T-helper 1 cell treated with Interleukin-12 subunit alpha and Interleukin-12 subunit beta and Interleukin-4 antibody, amounts not matched to agents 30 ng/mL and 1 ng/mL, for 36 hours (primary cell): ENCODE data around the gene PRLHR. TPM values are rescaled to one million over a fixed set of nuclear protein-coding genes. Genes with fewer than 3 reads are reported as not detected.
"Not testable (repeated sequence)": the region's sequence is repeated elsewhere in the genome, so short reads cannot be mapped to it uniquely, and the experiment has no call there.

ENCODE experiments used
- intact Hi-C: fragments of 100-400 bp; cut with micrococcal nuclease; formaldehyde crosslinking; loops from one replicate; pipeline ENCODE4 v1.15.1; 2024
- total RNA-seq: library from RNA; stranded (reverse); gene quantifications from 2 replicates; pipeline ENCODE4 v1.2.3, GENCODE V29; 2022

The PRLHR gene
- not detected in 2 replicates for total RNA-seq

- intact Hi-C loops, result loop anchor here (10.0 kb wide), 1 partner anchor 1061 kb away; no protein-coding TSS in a partner anchor
Measured at GRCh38 chr10:118595598-118596425, at the start of gene PRLHR. Gene PRLHR, minus strand, starts transcription at chr10:118595648. Its CDS starts 404 bp downstream, at chr10:118595244.

GRCh38 chr10:118642228-118642627 lies 46.8 kb upstream of the PRLHR start:
- intact Hi-C loops, result no loop called here

- intact Hi-C loops, result no loop called here
Measured at GRCh38 chr10:118638680-118639079, 43.2 kb upstream of the PRLHR start.

GRCh38 chr10:118635674-118636402 lies 40.4 kb upstream of the PRLHR start:
- intact Hi-C loops, result no loop called here

GRCh38 chr10:118633786-118634185 lies 38.3 kb upstream of the PRLHR start:
- intact Hi-C loops, result no loop called here

GRCh38 chr10:118629211-118629610 lies 33.8 kb upstream of the PRLHR start:
- intact Hi-C loops, result no loop called here

GRCh38 chr10:118628397-118628796 lies 32.9 kb upstream of the PRLHR start:
- intact Hi-C loops, result no loop called here

GRCh38 chr10:118626953-118627352 lies 31.5 kb upstream of the PRLHR start:
- intact Hi-C loops, result no loop called here

- intact Hi-C loops, result no loop called here
Measured at GRCh38 chr10:118625504-118625903, 30.1 kb upstream of the PRLHR start.

- intact Hi-C loops, result no loop called here
Measured at GRCh38 chr10:118624747-118625146, 29.3 kb upstream of the PRLHR start.

GRCh38 chr10:118621304-118621942 lies 26.0 kb upstream of the PRLHR start:
- intact Hi-C loops, result no loop called here

GRCh38 chr10:118613863-118614262 lies 18.4 kb upstream of the PRLHR start:
- intact Hi-C loops, result not testable (repeated sequence)

- intact Hi-C loops, result no loop called here
Measured at GRCh38 chr10:118610577-118610976, 15.1 kb upstream of the PRLHR start.

GRCh38 chr10:118607768-118608354 lies 12.4 kb upstream of the PRLHR start:
- intact Hi-C loops, result no loop called here

- intact Hi-C loops, result no loop called here
Measured at GRCh38 chr10:118605694-118606093, 10.2 kb upstream of the PRLHR start.

GRCh38 chr10:118596426-118597124 lies 1.1 kb upstream of the PRLHR start:
- intact Hi-C loops, result loop anchor here (10.0 kb wide), 1 partner anchor 1062 kb away; no protein-coding TSS in a partner anchor

- intact Hi-C loops, result loop anchor here (10.0 kb wide), 1 partner anchor 1060 kb away; no protein-coding TSS in a partner anchor
Measured at GRCh38 chr10:118595064-118595420, 406 bp downstream of the PRLHR start.

- intact Hi-C loops, result loop anchor here (1.0 to 10.0 kb wide), 2 partner anchors 127 to 1060 kb away; no protein-coding TSS in a partner anchor
Measured at GRCh38 chr10:118594392-118595063, 920 bp downstream of the PRLHR start.

GRCh38 chr10:118592675-118593330 lies 2.6 kb downstream of the PRLHR start:
- intact Hi-C loops, result loop anchor here (10.0 kb wide), 1 partner anchor 1058 kb away; no protein-coding TSS in a partner anchor
